NCI-H345 (cell line): ENCODE results near the gene TMEM185B.
"Not testable (repeated sequence)": the region's sequence is repeated elsewhere in the genome, so short reads cannot be mapped to it uniquely, and the experiment has no call there.

Experiments used
- DNase-seq: peaks from one replicate; lab custom pipeline; 2025; lab: John Stamatoyannopoulos, UW

TMEM185B gene

DNA sequence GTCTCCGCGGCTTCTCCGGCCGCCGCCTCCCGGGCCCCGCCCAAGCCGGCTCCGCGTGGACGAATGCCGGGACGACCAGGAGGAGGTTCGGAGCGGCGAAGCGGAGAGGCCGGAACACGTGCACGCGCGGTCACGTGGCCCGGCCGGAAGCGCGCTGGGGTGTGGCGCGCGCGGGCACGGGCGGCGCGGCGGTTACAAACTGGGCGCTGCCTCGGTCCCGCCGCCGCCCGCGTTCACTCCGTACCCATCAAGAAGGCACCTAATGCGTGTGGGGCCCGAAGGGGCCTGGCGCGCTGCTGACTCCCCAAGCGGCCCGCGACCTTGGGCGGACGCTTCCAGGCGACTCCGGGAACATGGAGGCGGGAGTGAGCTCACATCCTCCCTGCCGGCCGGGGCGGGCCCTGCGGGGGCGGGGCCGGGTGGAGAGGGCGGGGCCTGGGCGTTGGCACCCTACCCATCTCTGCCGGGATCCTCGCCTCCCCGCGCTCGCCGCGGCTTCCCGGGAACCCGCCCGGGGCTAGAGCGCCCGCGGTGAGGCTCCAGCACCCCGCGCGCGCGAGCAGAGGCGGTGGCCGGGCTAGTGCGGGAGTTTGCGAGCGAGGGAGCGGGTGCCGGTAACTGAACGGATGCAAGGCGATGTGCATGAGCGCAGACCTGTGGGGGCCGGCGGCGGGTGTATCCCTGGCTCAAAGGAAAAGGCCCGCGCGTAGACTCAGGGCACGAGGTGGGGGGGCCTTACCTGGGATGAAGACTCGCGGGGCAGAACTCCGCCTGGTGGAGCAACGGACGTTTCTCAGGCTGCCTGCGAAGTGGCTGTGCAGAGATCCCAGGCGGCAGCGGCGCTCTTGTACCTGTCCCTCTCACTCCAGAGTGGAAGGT lies at the start of gene TMEM185B:
Gene TMEM185B (minus strand): TSS at position 367 of the 879 bp plus-strand sequence. CDS start 424 bp downstream, outside the sequence.
- peak; percentile 90 for DNase-seq

DNA sequence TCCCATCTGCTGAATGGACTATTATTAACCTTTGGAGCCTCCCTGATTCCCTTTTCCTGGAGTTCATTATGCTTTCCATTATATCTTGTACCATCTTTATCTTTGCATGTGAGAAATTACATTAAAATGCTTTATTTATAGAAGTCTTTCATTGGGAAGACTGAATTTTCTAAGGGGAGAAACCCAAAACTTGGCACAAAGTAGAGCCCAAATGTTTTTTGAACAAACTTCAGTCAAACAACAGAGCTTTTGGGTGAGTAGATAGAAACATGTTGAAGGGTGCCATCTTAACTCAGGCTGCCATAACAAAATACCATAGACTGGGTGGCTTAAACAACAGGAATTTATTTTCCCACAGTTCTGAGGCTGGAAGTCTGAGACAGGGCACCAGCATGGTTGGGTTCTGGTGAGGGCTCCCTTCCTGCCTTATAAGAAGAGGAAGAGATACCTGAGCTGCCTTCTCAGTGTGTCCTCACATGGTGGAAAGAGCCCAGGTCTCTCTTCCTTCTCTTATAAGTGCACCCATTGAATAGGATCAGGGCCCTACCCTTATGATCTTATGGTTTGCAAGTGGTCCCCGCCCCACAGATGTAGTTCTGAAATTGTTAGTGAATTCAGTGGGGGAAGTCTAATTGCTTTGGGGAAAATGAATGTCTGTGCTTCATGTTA lies 48.6 kb upstream of the TMEM185B start:
- DNase-seq, result no peak

GRCh38 chr2:120269816-120270215 lies 46.6 kb upstream of the TMEM185B start:
- DNase-seq, result no peak

DNA sequence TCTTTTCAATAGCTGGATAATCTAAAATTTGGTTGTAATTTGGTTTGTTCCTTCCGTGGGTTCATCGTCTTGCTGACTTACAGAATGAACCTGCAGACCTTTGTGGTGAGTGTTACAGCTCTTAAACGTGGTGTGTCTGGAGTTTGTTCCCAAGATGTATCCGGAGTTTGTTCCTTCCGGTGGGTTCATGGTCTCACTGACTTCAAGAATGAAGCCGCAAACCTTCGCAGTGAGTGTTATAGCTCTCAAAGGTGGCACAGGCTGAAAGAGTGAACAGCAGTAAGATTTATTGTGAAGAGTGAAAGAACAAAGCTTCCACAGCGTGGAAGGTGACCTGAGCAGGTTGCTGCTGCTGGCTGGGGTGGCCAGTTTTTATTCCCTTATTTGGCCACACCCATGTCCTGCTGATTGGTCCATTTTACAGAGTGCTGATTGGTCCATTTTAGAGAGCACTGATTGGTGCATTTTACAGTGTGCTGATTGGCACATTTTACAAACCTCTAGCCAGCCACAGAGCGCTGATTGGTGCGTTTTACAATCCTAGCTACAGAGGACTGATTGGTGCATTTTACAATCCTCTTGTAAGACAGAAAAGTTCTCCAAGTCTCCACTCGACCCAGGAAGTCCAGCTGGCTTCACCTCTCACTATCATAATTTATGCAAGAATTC lies 46.0 kb upstream of the TMEM185B start:
- DNase-seq, result no peak

DNA sequence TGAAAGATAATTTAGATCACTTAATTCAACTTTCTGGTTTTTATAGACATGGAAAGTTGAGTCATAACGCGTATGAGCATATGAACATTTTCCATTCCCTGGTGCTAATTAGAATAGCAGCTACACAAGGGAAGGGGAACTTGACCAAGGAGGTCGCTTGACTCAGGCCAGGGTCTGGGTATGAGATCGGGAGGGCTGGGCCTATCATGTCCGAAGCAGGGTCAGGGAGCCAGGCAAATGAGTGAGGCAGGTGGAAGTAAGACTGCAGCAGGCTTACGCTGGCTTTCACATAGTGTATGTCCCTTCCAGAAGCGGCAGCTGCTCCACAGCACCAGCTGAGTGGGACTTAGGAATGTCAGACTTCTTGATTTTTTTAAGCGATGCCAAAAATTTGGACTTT lies 44.1 kb upstream of the TMEM185B start:
- DNase-seq, result no peak

DNA sequence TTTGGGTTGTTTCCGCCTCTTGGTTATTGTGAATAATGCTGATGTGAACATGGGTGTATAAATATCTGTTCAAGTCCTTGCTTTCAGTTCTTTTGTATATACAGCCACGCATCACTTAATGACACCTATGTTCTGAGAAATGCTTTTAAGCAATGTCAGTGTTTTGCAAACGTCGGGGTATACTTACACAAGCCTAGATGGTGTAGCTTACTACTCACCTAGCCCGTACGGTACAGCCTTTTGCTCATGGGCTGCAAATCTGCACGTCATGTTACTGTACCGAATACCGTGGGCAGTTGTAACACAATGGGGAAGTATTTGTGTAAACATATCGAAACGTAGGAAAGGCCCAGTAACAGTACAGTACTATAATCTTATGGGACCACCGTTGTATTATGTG lies 41.8 kb upstream of the TMEM185B start:
- peak; percentile 13 for DNase-seq

- no peak for DNase-seq
Measured at GRCh38 chr2:120262761-120263428, 39.7 kb upstream of the TMEM185B start.

- no peak for DNase-seq
Measured at GRCh38 chr2:120262150-120262549, 39.0 kb upstream of the TMEM185B start.

DNA sequence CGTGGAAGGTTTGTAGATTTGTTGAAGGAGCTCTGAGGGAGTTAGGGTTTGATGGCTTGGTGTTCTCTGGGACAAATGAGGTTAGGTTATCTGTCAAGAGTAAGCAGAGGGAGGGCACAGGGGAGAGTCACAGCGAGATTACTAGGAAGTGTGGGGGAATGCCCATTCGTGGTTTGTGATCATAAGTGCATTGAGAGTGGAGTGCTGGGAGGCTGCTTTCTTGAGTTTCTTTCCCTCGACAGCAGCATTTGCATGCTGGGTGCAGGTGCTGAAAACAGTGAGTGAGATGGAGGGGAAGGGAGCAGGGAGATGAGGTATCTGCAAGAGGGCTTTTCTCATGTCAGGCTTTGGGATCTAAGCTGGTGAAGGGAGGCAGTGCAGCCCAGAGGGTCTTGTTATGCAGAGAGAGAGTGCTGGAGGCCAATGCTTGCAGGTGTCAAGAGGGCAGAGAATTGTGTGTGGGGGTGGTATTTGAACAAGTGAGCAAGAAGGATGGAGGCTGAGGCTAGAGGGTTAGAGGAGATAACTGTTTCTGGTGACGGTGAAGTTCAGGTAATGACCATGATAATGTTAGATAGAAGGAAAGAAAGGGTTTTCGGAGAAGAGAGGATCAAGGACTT lies 38.3 kb upstream of the TMEM185B start:
- no peak for DNase-seq

GRCh38 chr2:120260736-120261135 lies 37.5 kb upstream of the TMEM185B start:
- DNase-seq, result no peak

- not testable (repeated sequence) for DNase-seq
Measured at GRCh38 chr2:120259939-120260338, 36.7 kb upstream of the TMEM185B start.

DNA sequence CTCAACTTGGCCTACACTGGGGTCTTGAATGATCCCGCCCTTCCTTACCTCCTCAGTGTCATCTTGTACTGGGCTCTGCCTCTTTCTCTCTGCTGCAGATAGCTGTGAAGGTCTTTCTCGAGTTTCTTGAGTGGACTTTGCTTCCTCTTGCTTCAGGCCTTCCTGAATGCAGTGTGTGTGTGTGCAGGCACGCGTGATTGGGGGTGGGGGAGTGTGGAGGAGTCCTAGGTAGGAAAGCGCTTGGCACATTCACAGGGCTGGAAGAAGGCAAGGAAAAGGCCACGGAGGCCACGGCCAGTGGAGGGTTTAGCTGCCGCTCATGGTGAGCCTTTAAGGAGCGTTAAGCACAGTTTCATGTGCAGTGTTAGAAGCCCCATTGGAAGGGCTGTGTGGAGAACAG lies 35.0 kb upstream of the TMEM185B start:
- DNase-seq, result no peak

GRCh38 chr2:120257522-120257921 lies 34.3 kb upstream of the TMEM185B start:
- no peak for DNase-seq

- no peak for DNase-seq
Measured at GRCh38 chr2:120256651-120257000, 33.4 kb upstream of the TMEM185B start.

DNA sequence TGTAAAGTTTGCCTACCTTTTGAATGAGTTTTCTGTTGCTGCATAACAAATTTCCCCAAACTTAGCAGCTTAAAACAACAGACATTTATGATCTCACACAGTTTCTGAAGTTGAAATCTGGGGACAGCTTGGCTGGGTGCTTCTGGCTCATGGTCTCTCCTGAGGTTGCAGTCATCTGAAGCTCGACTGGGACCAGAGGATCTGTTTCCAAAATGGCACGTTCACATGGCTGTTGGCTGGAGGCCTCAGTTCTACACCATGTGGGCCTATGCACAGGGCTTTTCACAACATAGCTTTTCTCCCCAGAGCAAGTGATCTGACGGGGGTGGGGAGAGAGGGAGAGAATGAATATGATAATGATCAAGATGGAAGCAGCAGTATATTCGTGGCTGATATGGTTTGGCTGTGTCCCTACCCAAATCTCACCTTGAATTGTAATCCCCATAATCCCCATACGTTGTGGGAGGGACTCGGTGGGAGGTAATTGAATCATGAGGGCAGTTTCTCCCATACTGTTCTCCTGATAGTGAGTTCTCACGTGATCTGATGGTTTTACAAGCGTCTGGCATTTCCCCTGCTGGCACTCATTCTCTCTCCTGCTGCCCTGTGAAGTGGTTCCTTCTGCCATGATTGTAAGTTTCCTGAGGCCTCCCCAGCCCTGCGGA lies 32.9 kb upstream of the TMEM185B start:
- DNase-seq, result no peak

- no peak for DNase-seq
Measured at GRCh38 chr2:120255071-120255470, 31.9 kb upstream of the TMEM185B start.

- no peak for DNase-seq
Measured at GRCh38 chr2:120254178-120254577, 31.0 kb upstream of the TMEM185B start.

GRCh38 chr2:120253021-120253882 lies 30.1 kb upstream of the TMEM185B start:
- DNase-seq, result peak; percentile 64

GRCh38 chr2:120252225-120253020 lies 29.2 kb upstream of the TMEM185B start, which contains the start of gene RALB:
Gene RALB (plus strand): TSS chr2:120252852. CDS start chr2:120278665, 25,813 bp downstream.
- peak; percentile 99 for DNase-seq
